ENCODE data around the gene TTPAL. TPM values are rescaled to one million over a fixed set of nuclear protein-coding genes. Genes with fewer than 3 reads are reported as not detected.

TTPAL gene
- total RNA-seq, 2 experiments from 2014 or later, result 18.0 to 18.4 TPM

- H3K4me3 Mint-ChIP-seq, result no peak overlapping the region
- H3K9me3 Mint-ChIP-seq (ENCODE audit: insufficient read depth), result no peaks in the 10 kb centered on the region
- peak; percentile 34 for DNase-seq
- no peaks in the 10 kb centered on the region for H3K36me3 Mint-ChIP-seq (ENCODE audit: low read depth)
- ChIA-PET CTCF (interaction anchor here (1.4 kb wide), 1 partner anchor 150 kb away, joined by 3 read pairs; no protein-coding TSS in a partner anchor), POLR2A (no interaction called here)
- H3K27ac Mint-ChIP-seq, result no peak overlapping the region
- H3K4me1 Mint-ChIP-seq (ENCODE audit: low read depth), result peaks cover 8% of the 10 kb centered on the region
- ATAC-seq, result peak; percentile 45
- H3K27me3 Mint-ChIP-seq (ENCODE audit: low read depth), result peaks cover 7% of the 10 kb centered on the region
Observed at GRCh38 chr20:44532981-44533331, 57.3 kb downstream of the TTPAL start.

GRCh38 chr20:44533928-44534327 is 58.3 kb downstream of the TTPAL start:
- peaks cover 7% of the 10 kb centered on the region for H3K27me3 Mint-ChIP-seq (ENCODE audit: low read depth)
- ATAC-seq, result no peak
- H3K9me3 Mint-ChIP-seq (ENCODE audit: insufficient read depth), result no peaks in the 10 kb centered on the region
- H3K4me3 Mint-ChIP-seq, result no peak overlapping the region
- no peak for DNase-seq
- H3K27ac Mint-ChIP-seq, result no peak overlapping the region
- ChIA-PET POLR2A (no interaction called here), CTCF (interaction anchor here (0.9 to 1.5 kb wide), 3 partner anchors 65 to 316 kb away, joined by 3 to 4 read pairs (median 3); no protein-coding TSS in a partner anchor)
- peaks cover 8% of the 10 kb centered on the region for H3K4me1 Mint-ChIP-seq (ENCODE audit: low read depth)
- no peaks in the 10 kb centered on the region for H3K36me3 Mint-ChIP-seq (ENCODE audit: low read depth)

GRCh38 chr20:44536175-44536574 is 60.5 kb downstream of the TTPAL start:
- POLR2A ChIA-PET, result no interaction called here
- Mint-ChIP-seq H3K27me3 (ENCODE audit: low read depth) (peaks cover 7% of the 10 kb centered on the region), H3K9me3 (ENCODE audit: insufficient read depth) (no peaks in the 10 kb centered on the region), H3K36me3 (ENCODE audit: low read depth) (no peaks in the 10 kb centered on the region), H3K27ac (no peak overlapping the region), H3K4me3 (no peak overlapping the region), H3K4me1 (ENCODE audit: low read depth) (peaks cover 5% of the 10 kb centered on the region)
- no peak for DNase-seq
- ATAC-seq, result no peak
- CTCF ChIA-PET, result no interaction called here

GRCh38 chr20:44537993-44538392 is 62.3 kb downstream of the TTPAL start:
- Mint-ChIP-seq H3K4me1 (ENCODE audit: low read depth) (no peaks in the 10 kb centered on the region), H3K27me3 (ENCODE audit: low read depth) (peaks cover 4% of the 10 kb centered on the region), H3K9me3 (ENCODE audit: insufficient read depth) (no peaks in the 10 kb centered on the region), H3K36me3 (ENCODE audit: low read depth) (no peaks in the 10 kb centered on the region), H3K4me3 (no peak overlapping the region), H3K27ac (no peak overlapping the region)
- DNase-seq (no peak), ATAC-seq (no peak)
- ChIA-PET CTCF (no interaction called here), POLR2A (no interaction called here)

- CTCF ChIA-PET, result interaction anchor here (1.5 kb wide), 1 partner anchor 69 kb away, joined by 3 read pairs; no protein-coding TSS in a partner anchor
- Mint-ChIP-seq H3K27me3 (ENCODE audit: low read depth) (peaks cover 3% of the 10 kb centered on the region), H3K27ac (no peak overlapping the region), H3K9me3 (ENCODE audit: insufficient read depth) (no peaks in the 10 kb centered on the region), H3K4me1 (ENCODE audit: low read depth) (no peaks in the 10 kb centered on the region), H3K4me3 (no peak overlapping the region), H3K36me3 (ENCODE audit: low read depth) (no peaks in the 10 kb centered on the region)
- POLR2A ChIA-PET, result no interaction called here
- DNase-seq, result no peak
- ATAC-seq, result no peak
Observed at GRCh38 chr20:44540834-44541233, 65.2 kb downstream of the TTPAL start.

GRCh38 chr20:44541992-44542391 is 66.3 kb downstream of the TTPAL start:
- ChIA-PET CTCF (interaction anchor here (1.5 kb wide), 1 partner anchor 68 kb away, joined by 3 read pairs; no protein-coding TSS in a partner anchor), POLR2A (no interaction called here)
- ATAC-seq, result no peak
- Mint-ChIP-seq H3K9me3 (ENCODE audit: insufficient read depth) (no peaks in the 10 kb centered on the region), H3K4me1 (ENCODE audit: low read depth) (no peaks in the 10 kb centered on the region), H3K27me3 (ENCODE audit: low read depth) (no peaks in the 10 kb centered on the region), H3K27ac (no peak overlapping the region), H3K4me3 (no peak overlapping the region), H3K36me3 (ENCODE audit: low read depth) (no peaks in the 10 kb centered on the region)
- DNase-seq, result no peak

- Mint-ChIP-seq H3K4me3 (no peak overlapping the region), H3K4me1 (ENCODE audit: low read depth) (no peaks in the 10 kb centered on the region), H3K36me3 (ENCODE audit: low read depth) (no peaks in the 10 kb centered on the region), H3K27me3 (ENCODE audit: low read depth) (no peaks in the 10 kb centered on the region), H3K27ac (no peak overlapping the region), H3K9me3 (ENCODE audit: insufficient read depth) (no peaks in the 10 kb centered on the region)
- DNase-seq (no peak), ATAC-seq (no peak)
- ChIA-PET POLR2A (no interaction called here), CTCF (interaction anchor here (0.5 to 1.0 kb wide), 2 partner anchors 67 to 204 kb away, joined by 3 read pairs; no protein-coding TSS in a partner anchor)
Observed at GRCh38 chr20:44542890-44543289, 67.2 kb downstream of the TTPAL start.

- Mint-ChIP-seq H3K9me3 (ENCODE audit: insufficient read depth) (no peaks in the 10 kb centered on the region), H3K27me3 (ENCODE audit: low read depth) (no peaks in the 10 kb centered on the region), H3K4me1 (ENCODE audit: low read depth) (no peaks in the 10 kb centered on the region), H3K4me3 (no peak overlapping the region), H3K36me3 (ENCODE audit: low read depth) (no peaks in the 10 kb centered on the region), H3K27ac (no peak overlapping the region)
- POLR2A ChIA-PET, result no interaction called here
- ATAC-seq (no peak), DNase-seq (no peak)
- CTCF ChIA-PET, result interaction anchor here (0.5 to 1.0 kb wide), 2 partner anchors 67 to 204 kb away, joined by 3 read pairs; no protein-coding TSS in a partner anchor
Observed at GRCh38 chr20:44543358-44543757, 67.7 kb downstream of the TTPAL start.

Other genes with a start within 250 kb of the TTPAL start
- not detected for gene GDAP1L1, start 228.6 kb upstream of the TTPAL start, total RNA-seq
- 1 to 10 TPM; 2.7 to 2.9 TPM for gene FITM2, start 164.7 kb upstream of the TTPAL start, total RNA-seq
- not detected for gene R3HDML, start 138.8 kb upstream of the TTPAL start, total RNA-seq
- not detected for gene HNF4A, start 120.2 kb upstream of the TTPAL start, total RNA-seq
- 10 to 100 TPM; 56.3 to 57.8 TPM for gene SERINC3, start 46.2 kb downstream of the TTPAL start, total RNA-seq
- 1 to 10 TPM; 2.1 to 2.2 TPM for gene PKIG, start 106.7 kb downstream of the TTPAL start, total RNA-seq
- gene ADA, start 175.8 kb downstream of the TTPAL start, total RNA-seq, result 100 to 1,000 TPM; 110 to 112 TPM
- not detected for gene CCN5, start 239.5 kb downstream of the TTPAL start, total RNA-seq

All from activated CD8-positive, alpha-beta T cell treated with anti-CD3 and anti-CD28 coated beads, Interleukin-2, amount 10 ng/mL, durations not matched to agents 7 days and 5 days (primary cell).